Body of pancreas (tissue), 4 donors: ENCODE results near the gene SERPINB2.

Source experiments
- POLR2A ChIP-seq, 3 donors: fragments of 450-650 bp; IDR thresholded peaks; one replicate each; pipeline ENCODE4 v1.6.1; 2016; ENCODE audit warnings: antibody characterized with exemption in 3 of 3, mild to moderate bottlenecking in 2 of 3
- TF ChIP-seq, protein P1 (sequence below), 7 experiments: fragments of 450-650 bp in 4 of 7; fragments of 200-600 bp in 3 of 7; sonication (generic) in 3 of 7; IDR thresholded peaks; one replicate each; pipeline ENCODE4 v1.5.1; 2016 to 2019; ENCODE audit warnings: antibody characterized with exemption in 7 of 7

DNA sequence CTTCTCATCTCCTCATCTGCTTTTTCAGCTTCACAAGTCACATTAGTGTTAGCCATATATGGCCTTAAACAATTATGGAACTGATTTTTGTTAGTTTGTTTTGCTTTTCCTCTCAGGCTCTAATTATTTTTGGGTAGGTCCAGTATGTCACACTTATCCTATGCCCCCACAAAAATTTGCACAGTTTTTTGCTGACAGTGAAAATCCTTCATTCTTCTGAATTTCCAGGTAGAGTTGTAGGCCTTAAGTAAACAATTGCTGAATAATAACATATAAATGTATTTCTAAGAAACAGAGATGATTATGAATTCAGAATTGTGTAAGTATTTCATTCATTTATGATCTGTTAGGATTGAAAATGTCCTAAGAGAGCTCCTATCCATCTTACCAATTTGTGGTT lies 11.7 kb downstream of the SERPINB2 start:
- TF ChIP-seq, protein P1, sequence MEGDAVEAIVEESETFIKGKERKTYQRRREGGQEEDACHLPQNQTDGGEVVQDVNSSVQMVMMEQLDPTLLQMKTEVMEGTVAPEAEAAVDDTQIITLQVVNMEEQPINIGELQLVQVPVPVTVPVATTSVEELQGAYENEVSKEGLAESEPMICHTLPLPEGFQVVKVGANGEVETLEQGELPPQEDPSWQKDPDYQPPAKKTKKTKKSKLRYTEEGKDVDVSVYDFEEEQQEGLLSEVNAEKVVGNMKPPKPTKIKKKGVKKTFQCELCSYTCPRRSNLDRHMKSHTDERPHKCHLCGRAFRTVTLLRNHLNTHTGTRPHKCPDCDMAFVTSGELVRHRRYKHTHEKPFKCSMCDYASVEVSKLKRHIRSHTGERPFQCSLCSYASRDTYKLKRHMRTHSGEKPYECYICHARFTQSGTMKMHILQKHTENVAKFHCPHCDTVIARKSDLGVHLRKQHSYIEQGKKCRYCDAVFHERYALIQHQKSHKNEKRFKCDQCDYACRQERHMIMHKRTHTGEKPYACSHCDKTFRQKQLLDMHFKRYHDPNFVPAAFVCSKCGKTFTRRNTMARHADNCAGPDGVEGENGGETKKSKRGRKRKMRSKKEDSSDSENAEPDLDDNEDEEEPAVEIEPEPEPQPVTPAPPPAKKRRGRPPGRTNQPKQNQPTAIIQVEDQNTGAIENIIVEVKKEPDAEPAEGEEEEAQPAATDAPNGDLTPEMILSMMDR (IDR thresholded peaks at IDR 0.05): no peak
- no peak for TF ChIP-seq POLR2A (IDR thresholded peaks at IDR 0.05)
